ENCODE results near the gene ARHGEF4.
"Not testable (repeated sequence)": the region's sequence is repeated elsewhere in the genome, so short reads cannot be mapped to it uniquely, and the experiment has no call there.

ARHGEF4 gene

DNA sequence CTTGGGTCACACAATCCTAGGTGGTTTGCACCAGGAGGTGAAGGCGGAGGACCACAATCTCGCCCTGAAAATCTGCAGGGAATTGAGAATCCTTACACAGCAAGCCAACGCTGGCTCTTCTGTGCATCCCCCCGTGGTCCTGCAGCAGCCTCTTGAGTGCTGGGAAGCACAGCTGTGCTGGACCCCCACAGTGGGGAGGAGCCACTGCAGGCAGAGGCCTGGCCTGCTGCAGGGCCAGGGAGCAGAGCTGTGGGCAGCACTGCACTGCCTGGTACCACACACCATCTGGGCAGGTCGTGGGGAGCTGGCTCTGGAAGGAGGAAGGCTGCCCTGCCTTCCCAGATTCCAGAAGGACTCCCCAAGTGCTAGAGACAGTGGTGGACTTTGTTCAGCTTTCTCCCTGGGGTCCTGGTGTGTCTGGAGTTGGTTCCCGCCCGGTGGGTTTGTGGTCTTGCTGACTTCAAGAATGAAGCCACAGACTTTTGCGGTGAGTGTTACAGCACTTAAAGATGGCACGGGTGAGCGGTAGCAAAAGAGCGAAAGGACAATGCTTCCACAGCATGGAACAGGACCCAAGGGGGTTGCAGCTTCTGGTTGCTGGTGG is 150.3 kb downstream of the ARHGEF4 start:
- no peaks in the 10 kb centered on the region for H3K27me3 ChIP-seq (ENCODE audit: insufficient read depth, low read depth)

DNA sequence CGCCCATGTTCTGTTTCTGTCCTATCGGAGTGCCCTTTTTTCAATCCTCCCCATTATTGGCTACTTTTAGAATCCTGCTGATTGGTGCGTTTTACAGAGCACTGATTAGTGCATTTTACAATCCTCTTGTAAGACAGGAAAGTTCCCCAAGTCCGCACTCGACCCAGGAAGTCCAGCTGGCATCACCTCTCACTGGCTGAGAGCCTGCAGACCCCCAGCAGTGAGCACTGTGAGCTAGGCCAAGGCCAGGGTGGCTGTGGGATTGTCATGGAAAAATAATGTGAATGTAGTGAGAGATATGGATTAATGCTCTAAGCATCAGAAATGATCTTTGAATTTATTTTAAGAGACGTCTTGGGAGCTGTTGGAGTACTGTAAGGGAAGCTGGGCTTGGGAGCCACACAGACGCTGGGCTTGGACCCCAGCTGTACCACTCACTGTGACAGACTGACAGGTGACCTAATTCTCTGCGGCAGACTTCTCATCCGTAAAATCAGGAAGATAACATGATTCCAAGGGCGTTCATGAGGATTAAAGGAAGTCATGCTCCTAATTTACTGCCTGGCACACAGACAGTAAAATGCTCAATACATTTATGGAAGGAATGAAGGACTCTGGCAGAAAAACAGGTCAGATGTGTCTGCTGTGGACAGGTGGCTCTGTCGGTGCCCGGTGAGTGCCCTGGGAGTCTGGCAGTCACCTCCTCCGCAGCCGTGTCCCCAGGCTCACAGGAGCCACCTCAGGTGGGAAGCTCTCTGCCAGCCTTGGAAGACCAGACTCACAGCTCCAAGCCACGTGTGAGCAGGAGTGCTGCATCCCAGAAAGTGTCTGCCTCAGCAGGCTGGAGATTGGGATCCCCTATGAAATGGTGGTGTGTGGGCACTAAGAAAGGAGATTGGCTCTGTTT is 151.1 kb downstream of the ARHGEF4 start:
- H2AFZ ChIP-seq (ENCODE audit: low read depth), result no peak overlapping the region
- no peak overlapping the region for H3K4me3 ChIP-seq (IDR thresholded peaks at IDR 0.05; ENCODE audit: insufficient read depth, low read depth, low read length)
- no peaks in the 10 kb centered on the region for H3K79me2 ChIP-seq (ENCODE audit: insufficient read depth, low read depth)
- no peaks in the 10 kb centered on the region for H4K20me1 ChIP-seq (ENCODE audit: insufficient read depth)
- H3K4me2 ChIP-seq, result no peak overlapping the region
- TF ChIP-seq, protein P1, sequence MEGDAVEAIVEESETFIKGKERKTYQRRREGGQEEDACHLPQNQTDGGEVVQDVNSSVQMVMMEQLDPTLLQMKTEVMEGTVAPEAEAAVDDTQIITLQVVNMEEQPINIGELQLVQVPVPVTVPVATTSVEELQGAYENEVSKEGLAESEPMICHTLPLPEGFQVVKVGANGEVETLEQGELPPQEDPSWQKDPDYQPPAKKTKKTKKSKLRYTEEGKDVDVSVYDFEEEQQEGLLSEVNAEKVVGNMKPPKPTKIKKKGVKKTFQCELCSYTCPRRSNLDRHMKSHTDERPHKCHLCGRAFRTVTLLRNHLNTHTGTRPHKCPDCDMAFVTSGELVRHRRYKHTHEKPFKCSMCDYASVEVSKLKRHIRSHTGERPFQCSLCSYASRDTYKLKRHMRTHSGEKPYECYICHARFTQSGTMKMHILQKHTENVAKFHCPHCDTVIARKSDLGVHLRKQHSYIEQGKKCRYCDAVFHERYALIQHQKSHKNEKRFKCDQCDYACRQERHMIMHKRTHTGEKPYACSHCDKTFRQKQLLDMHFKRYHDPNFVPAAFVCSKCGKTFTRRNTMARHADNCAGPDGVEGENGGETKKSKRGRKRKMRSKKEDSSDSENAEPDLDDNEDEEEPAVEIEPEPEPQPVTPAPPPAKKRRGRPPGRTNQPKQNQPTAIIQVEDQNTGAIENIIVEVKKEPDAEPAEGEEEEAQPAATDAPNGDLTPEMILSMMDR (conservative IDR thresholded peaks at IDR 0.05; ENCODE audit: low read depth, low read length), result no peak
- no peaks in the 10 kb centered on the region for H3K36me3 ChIP-seq (ENCODE audit: insufficient read depth)
- no peaks in the 10 kb centered on the region for H3K27me3 ChIP-seq (ENCODE audit: insufficient read depth, low read depth)
- no peak overlapping the region for H3K27ac ChIP-seq
- no peaks in the 10 kb centered on the region for H3K4me1 ChIP-seq (ENCODE audit: low read depth, poor library complexity, severe bottlenecking)
- H3K9ac ChIP-seq, result no peak overlapping the region

More for the DNA sequence above, 150.3 kb downstream of the ARHGEF4 start:
- Histone ChIP-seq H3K36me3 (ENCODE audit: insufficient read depth) (no peaks in the 10 kb centered on the region), H2AFZ (ENCODE audit: low read depth) (no peak overlapping the region), H3K4me1 (ENCODE audit: low read depth, poor library complexity, severe bottlenecking) (no peaks in the 10 kb centered on the region), H3K79me2 (ENCODE audit: insufficient read depth, low read depth) (no peaks in the 10 kb centered on the region), H3K27ac (no peak overlapping the region), H3K4me3 (IDR thresholded peaks at IDR 0.05; ENCODE audit: insufficient read depth, low read depth, low read length) (no peak overlapping the region), H3K4me2 (no peak overlapping the region), H3K9ac (no peak overlapping the region), H4K20me1 (ENCODE audit: insufficient read depth) (no peaks in the 10 kb centered on the region)
- TF ChIP-seq, protein P1 (conservative IDR thresholded peaks at IDR 0.05; ENCODE audit: low read depth, low read length), result no peak

DNA sequence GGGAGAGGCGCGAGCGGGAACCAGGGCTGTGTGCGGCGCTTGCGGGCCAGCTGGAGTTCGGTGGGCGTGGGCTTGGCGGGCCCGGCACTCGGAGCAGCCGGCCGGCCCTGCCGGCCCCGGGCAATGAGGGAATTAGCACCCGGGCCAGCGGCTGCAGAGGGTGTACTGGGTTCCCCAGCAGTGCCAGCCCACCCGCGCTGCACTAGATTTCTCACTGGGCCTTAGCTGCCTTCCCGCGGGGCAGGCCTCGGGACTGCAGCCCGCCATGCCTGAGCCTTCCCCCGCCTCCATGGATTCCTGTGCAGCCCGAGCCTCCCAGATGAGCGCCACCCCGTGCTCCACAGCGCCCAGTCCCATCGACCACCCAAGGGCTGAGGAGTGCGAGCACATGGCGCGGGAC is 154.7 kb downstream of the ARHGEF4 start:
- not testable (repeated sequence) for H3K27ac ChIP-seq; H3K36me3 ChIP-seq (ENCODE audit: insufficient read depth); H3K4me3 ChIP-seq (IDR thresholded peaks at IDR 0.05; ENCODE audit: insufficient read depth, low read depth, low read length); H3K27me3 ChIP-seq (ENCODE audit: insufficient read depth, low read depth); H2AFZ ChIP-seq (ENCODE audit: low read depth); H3K9ac ChIP-seq; H4K20me1 ChIP-seq (ENCODE audit: insufficient read depth); H3K79me2 ChIP-seq (ENCODE audit: insufficient read depth, low read depth); H3K4me1 ChIP-seq (ENCODE audit: low read depth, poor library complexity, severe bottlenecking); H3K4me2 ChIP-seq

DNA sequence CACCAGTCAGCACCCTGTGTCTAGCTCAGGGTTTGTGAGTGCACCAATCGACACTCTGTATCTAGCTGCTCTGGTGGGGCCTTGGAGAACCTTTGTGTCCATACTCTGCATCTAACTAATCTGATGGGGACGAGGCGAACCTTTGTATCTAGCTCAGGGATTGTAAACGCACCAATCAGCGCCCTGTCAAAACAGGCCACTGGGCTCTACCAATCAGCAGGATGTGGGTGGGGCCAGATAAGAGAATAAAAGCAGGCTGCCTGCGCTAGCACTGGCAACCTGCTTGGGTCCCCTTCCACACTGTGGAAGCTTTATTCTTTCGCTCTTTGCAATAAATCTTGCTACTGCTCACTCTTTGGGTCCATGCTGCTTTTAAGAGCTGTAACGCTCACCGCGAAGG is 155.3 kb downstream of the ARHGEF4 start:
- not testable (repeated sequence) for H3K9ac ChIP-seq; H3K36me3 ChIP-seq (ENCODE audit: insufficient read depth); H2AFZ ChIP-seq (ENCODE audit: low read depth); H3K4me3 ChIP-seq (IDR thresholded peaks at IDR 0.05; ENCODE audit: insufficient read depth, low read depth, low read length); H4K20me1 ChIP-seq (ENCODE audit: insufficient read depth); H3K27me3 ChIP-seq (ENCODE audit: insufficient read depth, low read depth); H3K4me2 ChIP-seq; H3K27ac ChIP-seq; H3K79me2 ChIP-seq (ENCODE audit: insufficient read depth, low read depth); H3K4me1 ChIP-seq (ENCODE audit: low read depth, poor library complexity, severe bottlenecking)

DNA sequence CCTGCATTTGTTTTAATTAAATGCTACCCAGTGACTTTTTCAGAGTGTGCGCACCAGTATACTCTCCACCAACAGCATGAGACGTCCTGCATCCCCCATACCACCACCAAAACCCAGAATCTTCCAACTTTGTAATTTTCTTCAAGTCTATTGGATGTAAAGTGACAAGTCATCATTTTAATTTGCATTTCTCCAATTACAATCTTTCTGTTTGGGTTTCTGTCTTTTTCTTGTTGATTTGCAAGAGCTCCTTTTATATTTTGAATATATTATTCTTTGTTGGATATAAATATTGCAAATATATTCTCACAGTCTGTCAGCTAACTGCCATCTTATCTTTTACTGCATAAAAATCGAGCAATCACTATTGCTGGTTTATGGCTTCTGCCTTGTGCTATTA is 160.0 kb downstream of the ARHGEF4 start:
- Histone ChIP-seq H3K36me3 (ENCODE audit: insufficient read depth) (no peaks in the 10 kb centered on the region), H3K27ac (no peak overlapping the region), H3K4me2 (no peak overlapping the region), H3K9ac (no peak overlapping the region), H3K27me3 (ENCODE audit: insufficient read depth, low read depth) (no peaks in the 10 kb centered on the region), H3K4me3 (IDR thresholded peaks at IDR 0.05; ENCODE audit: insufficient read depth, low read depth, low read length) (no peak overlapping the region), H3K4me1 (ENCODE audit: low read depth, poor library complexity, severe bottlenecking) (no peaks in the 10 kb centered on the region), H3K79me2 (ENCODE audit: insufficient read depth, low read depth) (no peaks in the 10 kb centered on the region), H4K20me1 (ENCODE audit: insufficient read depth) (no peaks in the 10 kb centered on the region), H2AFZ (ENCODE audit: low read depth) (no peak overlapping the region)
- TF ChIP-seq, protein P1 (conservative IDR thresholded peaks at IDR 0.05; ENCODE audit: low read depth, low read length), result no peak
